Stimulated activated CD4-positive, alpha-beta T cell treated with anti-CD3 and anti-CD28 coated beads, Interleukin-2, amount 100 ng/mL, for 4 hours (primary cell): ENCODE data around the gene OSBPL3.

Experiments
- DNase-seq: peaks from one replicate; pipeline ENCODE4 v3.0.0-alpha.2; 2020; ENCODE audit warnings: low read depth

Gene OSBPL3

DNA sequence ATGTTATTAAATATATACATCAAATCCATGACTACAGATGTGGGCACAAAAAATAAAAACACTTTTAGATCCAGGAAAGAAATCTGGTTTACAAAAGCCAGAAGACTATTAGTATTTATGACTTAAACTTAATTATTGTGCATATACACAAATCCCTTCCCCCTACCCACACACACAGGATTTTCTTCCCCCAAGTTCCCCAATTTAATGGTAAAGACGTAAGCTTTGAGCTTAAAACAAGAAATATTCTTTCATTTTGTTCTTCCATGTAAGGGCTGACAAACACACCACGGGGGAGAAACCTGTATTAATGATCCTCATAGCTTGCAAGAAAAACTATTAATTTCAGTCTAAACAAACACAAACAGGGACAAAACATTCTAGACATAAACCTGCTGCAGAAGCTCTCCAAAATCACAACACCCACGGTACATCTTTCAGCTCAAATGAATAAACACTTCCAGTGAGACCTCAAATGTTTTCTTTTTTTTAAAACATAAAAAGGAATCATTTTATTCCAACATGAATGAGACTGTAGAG is 28.5 kb downstream of the OSBPL3 start:
- no peak for DNase-seq

DNA sequence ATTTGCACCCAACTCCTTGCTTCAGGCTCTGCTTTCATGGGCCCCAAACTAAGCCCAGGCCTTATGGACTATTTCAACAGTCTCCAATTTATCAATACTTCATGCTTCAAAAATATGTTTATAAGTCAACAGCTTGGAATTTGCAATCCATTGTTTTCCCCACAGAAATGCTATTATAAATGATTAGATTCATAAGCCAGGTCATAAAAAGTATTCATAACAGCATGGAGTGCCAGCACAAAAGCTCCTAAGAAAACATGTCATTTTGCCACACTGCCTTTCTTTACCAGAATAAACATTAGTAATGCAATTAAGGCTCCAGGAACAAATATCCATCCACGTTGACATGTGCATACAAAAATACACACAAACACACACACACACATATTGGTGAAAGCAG is 30.1 kb downstream of the OSBPL3 start:
- no peak for DNase-seq

DNA sequence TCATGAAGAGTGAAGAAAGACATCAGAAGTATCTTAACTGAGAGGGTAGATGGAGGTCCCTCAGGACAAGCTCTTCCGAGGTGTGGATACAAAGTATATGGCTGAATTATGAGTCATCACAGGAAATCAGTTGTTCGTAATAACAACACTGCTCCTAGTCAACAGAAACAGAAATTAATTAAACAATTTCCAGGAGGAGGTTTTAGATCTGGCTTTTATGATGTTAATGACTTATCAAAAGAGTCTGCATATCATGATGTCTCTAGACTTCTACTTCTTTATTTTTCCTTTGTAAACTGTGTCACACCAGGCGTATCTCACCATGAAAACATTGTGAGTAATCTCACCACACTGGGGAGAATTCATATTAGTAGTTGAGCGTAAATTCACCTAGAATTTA is 31.2 kb downstream of the OSBPL3 start:
- no peak for DNase-seq

DNA sequence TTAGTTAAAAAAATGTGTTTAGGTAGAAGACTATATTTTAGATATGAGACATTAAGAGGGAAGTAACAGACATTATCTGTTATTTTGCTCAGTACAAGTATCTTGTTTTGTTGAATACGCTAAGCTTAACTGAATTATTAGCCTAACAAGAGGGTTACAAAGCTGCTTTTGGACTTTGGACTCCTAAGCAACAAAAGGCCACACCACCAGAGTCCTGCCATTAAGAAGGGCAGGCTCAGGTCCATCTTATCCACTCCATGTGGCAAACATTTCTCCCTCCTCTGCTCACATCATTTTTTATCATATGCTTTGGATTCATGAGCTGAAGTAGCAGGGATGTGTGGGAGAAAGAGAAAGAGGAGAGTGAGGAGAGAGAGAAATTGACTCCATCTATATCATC is 33.5 kb downstream of the OSBPL3 start:
- no peak for DNase-seq

DNA sequence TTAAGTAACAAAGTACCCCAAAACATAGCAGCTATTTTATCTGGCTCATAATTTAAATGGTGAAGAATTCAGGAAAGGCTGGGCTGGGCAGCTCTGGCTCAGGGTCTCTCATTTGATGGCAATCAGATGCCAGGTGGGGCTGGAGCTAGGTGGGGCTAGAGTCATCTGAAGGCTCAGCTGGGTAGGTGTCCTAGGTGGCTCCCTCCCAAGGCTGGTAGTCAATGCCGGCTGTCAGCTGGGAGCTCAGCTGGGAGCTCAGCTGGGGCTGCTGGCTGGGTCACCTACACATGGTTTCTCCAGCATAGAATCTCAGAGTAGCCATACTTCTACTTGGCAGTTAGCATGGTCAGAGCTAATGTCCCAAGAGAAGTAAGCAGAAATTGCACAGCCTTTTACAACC is 34.1 kb downstream of the OSBPL3 start:
- DNase-seq, result no peak

DNA sequence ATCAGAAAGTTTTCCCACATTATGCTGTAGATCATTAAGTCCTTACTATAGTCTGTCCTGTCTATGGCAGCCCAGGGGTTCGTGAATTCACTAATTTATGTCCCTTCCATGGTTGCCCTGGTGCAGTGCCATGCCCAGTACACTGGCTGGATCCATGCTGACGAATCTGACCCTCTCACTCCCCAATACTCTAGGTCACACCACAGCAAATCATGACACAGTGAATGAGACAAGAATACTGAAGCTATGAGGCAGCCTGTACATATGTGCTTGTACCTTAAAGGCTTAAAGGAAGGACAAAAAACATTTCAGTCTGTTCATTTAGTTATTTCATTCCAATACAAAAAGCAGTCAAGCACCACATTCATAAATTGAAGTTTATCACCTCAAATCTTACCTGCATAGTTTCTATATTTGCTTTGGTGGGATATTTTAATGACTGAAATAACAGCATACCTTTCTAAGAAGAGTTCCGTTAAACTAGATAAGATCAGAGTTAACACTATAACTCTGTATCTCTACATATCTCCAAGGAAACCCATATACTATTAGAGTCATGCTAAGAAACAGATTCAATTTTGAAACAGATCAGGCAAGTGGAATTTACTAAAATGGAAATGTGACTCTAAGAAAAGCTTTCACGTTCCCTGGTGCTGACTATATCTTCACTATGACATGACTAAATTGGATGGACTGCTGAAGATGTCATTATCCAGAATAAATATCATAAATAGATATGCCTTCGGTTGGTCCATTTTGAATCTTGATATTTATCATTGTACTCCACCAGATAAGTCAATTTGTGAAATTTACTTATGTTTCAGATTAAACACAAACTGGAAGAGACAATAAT is 36.7 kb downstream of the OSBPL3 start:
- no peak for DNase-seq

DNA sequence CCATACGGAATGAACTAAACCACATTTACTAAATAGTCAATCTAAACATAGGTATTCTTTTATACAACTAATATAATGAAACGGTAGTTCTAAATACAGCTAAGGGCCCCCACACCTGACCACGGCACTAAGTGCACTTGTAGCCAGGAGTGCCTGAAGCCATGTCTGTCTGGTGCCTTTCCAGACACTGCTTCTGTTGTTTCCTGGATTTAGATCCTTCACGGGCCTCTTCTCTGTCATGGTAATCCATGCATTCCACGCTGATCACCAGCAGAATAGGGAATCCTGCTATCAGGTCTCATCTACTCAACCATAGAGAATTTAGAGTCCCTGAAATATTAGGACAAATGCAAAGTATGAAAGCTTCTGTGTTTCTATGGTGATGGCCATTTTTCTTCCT is 37.8 kb downstream of the OSBPL3 start:
- no peak for DNase-seq

DNA sequence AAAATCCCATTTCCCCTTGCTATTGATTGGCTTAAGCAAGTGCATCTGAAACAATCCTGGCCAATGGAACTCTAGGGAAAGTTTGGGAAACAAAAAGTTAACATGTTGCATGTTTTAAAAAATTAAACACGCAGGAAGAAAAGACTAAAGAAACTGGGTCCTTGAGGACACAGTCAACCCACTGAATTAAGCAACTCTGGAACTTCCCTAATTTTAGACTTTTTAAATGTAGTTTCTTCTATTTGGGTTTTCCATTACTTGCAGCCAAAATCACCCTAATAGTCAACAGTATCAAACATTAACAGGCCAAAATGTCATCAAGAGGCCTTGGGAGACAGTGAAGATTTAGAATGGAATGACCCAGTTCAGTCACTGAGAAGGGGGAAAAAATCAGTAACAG is 40.6 kb downstream of the OSBPL3 start:
- DNase-seq, result no peak

DNA sequence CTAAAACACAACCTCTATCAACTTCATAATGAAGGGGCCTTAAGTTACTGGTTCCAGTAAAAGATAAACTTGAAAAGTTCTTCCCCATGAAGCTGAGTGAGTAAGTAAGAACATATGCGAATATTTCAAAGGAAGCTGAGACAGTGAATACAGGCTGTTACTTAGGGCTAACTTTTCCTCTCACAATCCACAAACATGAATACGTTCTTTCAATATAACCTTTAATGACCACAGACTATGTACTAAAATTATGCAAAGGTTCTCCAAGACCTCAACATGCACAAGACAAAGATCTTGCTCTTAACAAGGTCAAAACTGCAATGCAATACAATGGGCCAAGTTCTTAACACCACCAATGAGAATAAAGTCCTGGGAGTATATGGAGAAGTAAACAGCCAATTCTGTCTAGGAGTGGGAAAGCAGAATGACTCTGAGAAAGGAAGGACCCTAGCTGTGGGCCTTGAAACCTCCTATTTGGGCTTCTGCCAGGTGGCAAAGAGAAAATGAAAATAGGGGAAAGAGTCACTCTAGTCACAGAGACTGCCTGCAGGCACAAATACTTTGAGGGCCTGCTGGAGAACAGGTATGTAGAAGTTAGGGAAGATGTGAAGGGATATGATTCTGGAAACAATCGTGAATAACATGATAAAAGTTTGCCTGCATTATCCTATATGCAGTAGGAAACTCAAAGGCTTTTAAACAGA is 43.7 kb downstream of the OSBPL3 start:
- DNase-seq, result no peak

DNA sequence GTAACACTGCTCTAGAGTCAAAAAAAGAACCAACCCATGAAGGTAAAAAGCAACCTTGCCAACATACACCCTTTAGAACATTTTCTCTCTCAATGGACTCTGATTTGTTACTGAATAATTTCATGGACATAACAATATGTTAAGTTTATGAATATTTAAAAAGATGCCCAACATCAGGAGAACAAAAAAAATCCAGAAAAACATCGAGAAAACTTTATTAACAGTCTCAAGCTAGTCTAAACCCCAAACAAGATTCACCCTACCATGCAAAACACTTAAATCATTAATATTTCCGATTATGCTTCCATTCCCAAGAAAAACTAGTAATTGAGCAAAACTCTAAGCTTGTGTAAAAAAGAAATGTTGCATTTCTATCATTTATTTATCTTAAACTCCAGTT is 46.7 kb downstream of the OSBPL3 start:
- no peak for DNase-seq

DNA sequence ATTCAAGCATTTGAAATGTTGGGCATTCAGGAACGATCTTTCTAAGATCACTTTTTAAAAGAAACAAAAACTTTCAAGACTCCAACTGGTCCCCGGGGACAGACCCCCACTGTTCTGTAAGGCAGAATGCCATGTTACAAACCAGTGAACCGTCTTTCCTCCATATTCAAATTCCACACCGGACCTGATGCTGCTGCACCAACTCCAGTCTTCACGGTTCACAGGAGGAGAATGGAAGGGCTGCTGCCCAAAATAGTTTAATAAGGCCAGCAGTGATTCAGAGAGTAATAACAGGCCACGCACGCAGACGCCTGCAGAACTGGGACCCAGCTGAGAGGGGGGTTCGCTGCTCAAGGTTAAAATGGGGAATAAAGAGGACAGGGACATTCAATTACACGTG is 47.2 kb downstream of the OSBPL3 start:
- DNase-seq, result no peak

DNA sequence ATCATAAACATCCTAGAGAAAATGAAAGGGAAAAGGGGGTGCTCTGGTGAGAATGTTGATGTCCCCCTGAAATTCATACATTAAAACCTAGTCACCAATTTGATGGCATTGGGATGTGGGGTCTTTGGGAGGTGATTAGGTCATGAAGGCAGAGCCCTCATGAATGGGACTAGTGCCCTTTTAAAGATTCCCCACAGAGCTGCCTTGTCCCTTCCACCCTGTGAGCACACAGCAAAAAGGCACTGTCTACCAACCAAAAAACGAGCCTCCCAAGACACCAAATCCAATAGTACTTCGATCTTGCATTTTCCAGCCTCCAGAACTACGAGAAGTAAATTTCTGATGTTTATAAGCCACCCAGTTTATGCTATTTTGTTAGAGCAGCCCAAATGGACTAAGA is 47.6 kb downstream of the OSBPL3 start:
- no peak for DNase-seq

DNA sequence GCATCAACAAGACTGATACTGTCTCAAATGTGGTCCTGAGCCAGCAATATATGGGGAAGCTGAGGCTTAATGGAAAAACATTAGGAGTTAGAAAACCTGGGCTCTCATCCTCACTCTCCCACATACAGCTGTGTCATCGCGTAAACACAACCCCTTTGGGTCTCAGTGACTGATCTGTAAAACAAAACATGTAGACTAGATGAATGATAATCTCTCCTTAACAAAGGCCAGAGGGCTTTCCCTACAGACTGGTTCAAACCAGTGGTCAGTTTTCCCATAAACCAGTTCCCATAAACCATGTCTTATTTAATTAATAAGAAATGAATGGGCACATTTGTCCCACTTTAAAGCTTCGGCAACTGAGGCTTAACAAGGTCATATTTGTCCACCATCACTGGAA is 48.1 kb downstream of the OSBPL3 start:
- DNase-seq, result no peak

DNA sequence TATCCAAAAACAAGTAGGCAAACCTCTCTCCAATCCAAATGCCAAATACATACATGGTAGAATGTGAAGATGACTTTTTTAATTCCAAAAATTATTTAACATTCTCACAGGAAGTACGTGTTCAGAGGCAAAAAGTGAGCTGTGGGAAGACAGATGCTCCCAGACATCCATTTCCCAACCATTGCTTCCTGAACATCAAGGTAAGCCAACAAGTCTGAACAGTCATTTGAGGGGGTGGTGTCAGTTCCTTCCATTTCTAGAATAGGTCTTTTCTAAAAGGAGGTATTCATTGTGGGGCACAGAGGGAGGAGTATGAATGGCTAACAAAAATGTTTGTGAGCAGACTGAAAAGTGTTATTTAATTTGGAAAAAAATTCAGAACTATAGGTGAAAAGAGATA is 49.1 kb downstream of the OSBPL3 start:
- DNase-seq, result no peak

DNA sequence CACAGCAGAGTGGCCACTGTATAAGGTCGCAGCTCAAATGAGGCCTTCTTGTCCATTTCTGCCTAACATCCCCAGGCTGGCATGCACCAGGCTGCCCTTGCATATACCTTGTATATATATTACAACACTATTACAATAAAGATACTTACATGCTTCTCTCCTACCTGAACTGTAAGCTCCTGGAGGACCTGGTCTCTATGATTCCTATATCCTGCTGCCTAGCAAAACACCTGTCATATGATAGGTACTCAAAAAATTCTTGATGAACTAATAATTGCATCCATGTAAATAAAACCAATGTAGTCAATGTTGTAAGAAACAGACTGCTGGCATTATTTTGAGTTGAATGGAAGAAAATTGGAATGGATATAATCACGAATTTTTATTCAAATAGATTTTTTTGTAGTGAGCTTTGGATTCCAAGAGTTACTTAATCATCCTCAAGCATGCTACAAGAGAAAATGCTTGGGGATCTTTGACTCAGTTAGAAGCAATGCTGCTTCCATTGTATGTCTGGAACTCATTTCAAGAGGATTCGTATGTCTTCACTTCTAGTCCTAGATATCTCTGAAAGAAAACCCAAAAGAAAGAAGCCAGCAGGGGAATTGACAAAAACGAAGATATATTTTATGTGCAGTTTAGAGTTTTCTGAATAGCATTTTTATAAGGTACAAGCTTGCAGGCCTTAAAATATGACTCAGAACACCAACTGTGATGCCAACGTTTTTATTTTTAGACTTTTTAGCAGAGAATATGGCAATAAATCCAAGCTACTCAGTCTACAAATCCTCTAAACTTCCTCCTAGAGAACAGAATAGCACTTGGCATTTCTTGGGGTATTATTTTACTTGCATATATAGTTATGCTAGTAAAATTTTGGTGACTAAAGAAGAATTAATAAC is 53.1 kb downstream of the OSBPL3 start:
- DNase-seq, result no peak

DNA sequence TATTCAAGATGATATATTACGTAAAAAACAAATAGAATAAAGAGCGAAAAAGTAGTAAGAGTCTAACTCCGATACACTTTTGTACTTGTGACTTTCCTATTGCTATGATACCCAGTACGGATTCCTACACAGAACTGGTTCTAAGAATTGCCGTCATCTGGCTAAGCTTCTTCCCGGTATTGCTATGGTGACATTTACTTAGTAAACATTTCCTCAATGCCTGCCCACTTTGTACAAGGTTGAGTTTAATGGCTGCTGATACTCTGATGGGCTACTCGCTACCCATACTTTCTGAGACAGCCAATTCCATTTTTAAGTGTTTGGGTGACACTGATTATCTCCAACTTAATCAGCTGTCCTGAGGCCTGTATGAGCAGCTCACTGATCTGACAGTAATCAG is 55.6 kb downstream of the OSBPL3 start:
- no peak for DNase-seq

DNA sequence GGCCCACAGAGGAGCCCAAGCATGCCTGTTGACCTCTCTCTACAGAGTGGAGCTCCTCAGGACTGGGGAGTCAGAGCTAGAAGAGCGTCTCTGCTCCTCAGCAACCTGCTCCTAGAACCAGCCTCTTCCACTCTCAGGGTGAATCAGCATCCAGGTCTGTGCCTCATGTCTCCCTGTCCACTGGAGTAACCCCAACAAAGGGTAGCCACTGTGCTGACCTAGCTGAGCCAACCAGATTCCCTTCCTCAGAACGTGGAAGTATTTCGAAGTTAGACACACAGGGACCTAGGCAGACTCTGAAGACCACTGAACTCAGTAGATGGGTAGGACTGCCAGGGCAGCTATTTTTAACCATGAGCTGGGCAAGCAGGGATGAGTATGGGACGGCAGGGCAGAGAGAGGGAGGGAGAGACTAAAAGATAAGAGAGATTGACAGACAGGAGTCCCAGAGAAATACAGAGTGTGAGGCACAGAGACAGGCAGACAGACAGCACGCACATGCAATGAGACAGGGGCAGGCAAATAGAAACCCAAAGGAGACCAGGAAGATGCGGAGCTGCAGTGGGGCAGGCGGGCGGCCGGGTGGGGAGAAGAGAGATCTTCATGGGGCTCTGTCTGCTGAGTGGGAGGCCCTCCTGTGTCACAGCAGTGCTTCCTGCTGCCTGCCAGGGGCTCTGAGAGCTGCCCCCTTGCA is 56.7 kb downstream of the OSBPL3 start:
- DNase-seq, result no peak

DNA sequence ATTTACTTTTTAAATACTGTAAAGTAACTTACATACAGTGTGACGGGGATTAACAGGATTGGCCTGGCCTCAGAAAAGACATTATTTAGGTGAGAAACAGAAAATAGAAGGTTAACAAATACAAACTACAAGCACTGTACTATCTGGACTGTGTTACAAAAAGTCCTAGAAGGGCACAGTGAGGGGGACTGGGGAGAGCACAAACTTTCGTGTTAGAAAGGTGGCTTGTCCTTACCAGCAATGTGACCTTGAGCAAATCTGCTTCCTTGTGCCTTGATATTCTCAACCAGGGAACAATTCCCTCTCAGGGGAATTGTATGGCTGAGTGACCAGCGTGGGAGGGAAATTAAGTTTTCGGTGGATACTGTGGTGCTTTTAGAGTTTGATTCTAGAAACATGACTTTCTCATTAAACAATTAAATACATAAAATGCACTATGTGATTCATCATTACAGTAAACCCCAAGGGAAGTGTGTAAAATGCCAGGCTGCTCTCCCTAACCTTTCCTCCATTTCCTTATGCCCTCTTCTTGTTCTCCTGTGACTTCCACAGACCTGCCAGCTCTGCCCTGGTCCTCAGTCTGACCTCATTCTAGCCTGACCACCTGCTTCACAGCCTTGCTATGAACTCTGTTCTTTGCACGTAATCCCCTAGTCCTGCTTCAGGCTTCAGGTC is 57.7 kb downstream of the OSBPL3 start:
- DNase-seq, result no peak

DNA sequence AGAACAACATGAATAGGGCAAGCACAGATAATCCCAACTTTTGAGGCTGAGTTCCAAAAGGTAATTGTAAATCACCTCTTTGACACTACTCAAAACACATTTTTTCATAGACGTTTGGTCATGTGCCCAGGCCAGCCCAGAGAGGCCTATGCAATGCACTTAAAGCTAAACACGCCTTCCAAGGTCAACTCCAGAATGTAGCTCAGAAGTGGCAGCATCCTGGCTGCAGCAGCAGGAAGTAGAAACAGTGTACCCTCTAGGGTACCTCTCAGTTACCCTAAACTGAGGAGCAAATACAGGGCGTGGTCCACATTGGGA is 58.7 kb downstream of the OSBPL3 start:
- DNase-seq, result no peak

DNA sequence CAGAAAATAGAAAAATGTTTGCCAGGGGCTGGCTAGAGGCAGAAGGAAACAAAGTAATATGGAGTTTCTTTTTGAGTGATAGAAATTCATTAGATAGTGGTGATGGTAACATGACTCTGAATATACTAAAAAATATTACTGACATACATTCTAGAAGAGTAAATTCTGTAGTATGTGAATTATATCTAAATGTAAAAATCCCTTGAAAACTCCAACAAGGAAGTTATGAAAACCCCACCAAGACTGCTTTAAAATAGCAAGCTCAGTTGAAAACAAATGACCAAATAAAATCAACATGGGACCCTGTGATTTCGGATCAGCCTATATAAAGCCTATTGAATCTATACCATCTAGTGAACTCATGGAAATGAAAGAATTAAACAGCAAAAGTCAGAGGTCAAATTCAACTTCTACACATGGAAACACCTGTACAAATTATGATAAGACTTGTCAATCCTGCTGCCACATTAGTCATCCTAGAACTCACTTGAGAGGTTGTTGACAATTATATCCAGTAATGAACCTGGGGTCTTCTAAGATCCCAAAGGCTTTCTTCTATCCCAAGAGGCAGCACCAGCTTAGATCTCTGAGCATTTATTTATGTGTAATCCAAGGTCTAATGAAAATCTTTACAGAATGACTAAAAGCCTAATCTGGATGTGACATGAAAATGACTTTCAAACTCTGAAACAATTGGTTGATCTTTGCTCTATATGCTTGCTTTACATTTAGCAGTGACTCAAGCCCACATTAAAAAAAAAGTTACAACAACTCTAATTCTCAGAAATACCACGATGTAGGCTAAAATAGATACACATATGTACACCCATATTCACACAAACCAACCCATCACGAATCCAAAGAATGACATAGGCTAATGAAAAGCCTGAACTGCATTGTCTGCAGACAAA is 59.3 kb downstream of the OSBPL3 start:
- DNase-seq, result no peak
